LNCaP clone FGC (cell line): ENCODE data around the gene ZSCAN21.

Experiments
- DNase-seq: peaks from one replicate; pipeline ENCODE4 v3.0.0-alpha.2; 2011; ENCODE audit warnings: low read depth
- H3K4me3 ChIP-seq: 2 replicates; pipeline ENCODE4 v1.5.1; 2011; ENCODE audit warnings: mild to moderate bottlenecking, low read depth, low read length, control low read depth
- TF ChIP-seq, protein P1 (sequence below): IDR thresholded peaks from 2 replicates; pipeline ENCODE4 v1.5.1; 2012; ENCODE audit warnings: mild to moderate bottlenecking; ENCODE audit not compliant: control insufficient read depth, insufficient read depth; ENCODE audit errors: extremely low read depth

ZSCAN21 gene

GRCh38 chr7:100082978-100083377 is 33.4 kb downstream of the ZSCAN21 start:
- TF ChIP-seq, protein P1, sequence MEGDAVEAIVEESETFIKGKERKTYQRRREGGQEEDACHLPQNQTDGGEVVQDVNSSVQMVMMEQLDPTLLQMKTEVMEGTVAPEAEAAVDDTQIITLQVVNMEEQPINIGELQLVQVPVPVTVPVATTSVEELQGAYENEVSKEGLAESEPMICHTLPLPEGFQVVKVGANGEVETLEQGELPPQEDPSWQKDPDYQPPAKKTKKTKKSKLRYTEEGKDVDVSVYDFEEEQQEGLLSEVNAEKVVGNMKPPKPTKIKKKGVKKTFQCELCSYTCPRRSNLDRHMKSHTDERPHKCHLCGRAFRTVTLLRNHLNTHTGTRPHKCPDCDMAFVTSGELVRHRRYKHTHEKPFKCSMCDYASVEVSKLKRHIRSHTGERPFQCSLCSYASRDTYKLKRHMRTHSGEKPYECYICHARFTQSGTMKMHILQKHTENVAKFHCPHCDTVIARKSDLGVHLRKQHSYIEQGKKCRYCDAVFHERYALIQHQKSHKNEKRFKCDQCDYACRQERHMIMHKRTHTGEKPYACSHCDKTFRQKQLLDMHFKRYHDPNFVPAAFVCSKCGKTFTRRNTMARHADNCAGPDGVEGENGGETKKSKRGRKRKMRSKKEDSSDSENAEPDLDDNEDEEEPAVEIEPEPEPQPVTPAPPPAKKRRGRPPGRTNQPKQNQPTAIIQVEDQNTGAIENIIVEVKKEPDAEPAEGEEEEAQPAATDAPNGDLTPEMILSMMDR, result no peak
- no peak for DNase-seq
- no peak overlapping the region for H3K4me3 ChIP-seq

GRCh38 chr7:100085515-100085914 is 35.9 kb downstream of the ZSCAN21 start:
- no peak overlapping the region for H3K4me3 ChIP-seq
- TF ChIP-seq, protein P1, result no peak
- no peak for DNase-seq

- DNase-seq, result no peak
- H3K4me3 ChIP-seq, result no peak overlapping the region
- TF ChIP-seq, protein P1, result no peak
Observed at GRCh38 chr7:100087055-100087750, 37.6 kb downstream of the ZSCAN21 start.

DNA sequence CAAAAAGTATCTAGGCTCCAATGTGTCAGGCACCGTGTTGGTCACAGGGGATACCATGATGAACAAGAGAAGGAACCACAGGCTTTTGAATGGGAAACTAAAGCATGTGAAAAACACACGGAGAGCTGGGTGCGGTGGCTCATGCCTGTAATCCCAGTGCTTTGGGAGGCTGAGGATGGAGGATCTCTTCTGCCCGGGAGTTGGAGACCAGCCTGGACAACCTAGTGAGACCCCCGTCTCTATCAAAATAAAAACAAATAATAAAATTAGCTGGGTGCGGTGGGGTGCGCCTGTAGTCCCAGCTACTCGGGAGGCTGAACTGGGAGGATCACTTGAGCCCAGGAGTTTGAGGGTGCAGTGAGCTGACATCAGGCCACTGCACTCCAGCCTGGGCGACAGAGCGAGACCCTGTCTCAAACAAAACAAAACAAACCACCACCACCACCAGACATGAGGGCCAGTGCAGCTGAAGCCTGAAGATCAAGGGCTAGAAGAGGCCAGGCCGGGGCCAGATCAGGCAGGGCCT is 38.6 kb downstream of the ZSCAN21 start:
- no peak for DNase-seq
- peak overlapping the region; percentile 63 for H3K4me3 ChIP-seq
- TF ChIP-seq, protein P1, result no peak

GRCh38 chr7:100088621-100089457 is 39.3 kb downstream of the ZSCAN21 start, which contains the start of gene COPS6:
Gene COPS6, plus strand, starts transcription at chr7:100088969. Its CDS starts 22 bp downstream, at chr7:100088991.
- peak within 1 kb of the TSS; percentile 63 for H3K4me3 ChIP-seq
- TF ChIP-seq, protein P1, result no peak
- DNase-seq, result no peak

DNA sequence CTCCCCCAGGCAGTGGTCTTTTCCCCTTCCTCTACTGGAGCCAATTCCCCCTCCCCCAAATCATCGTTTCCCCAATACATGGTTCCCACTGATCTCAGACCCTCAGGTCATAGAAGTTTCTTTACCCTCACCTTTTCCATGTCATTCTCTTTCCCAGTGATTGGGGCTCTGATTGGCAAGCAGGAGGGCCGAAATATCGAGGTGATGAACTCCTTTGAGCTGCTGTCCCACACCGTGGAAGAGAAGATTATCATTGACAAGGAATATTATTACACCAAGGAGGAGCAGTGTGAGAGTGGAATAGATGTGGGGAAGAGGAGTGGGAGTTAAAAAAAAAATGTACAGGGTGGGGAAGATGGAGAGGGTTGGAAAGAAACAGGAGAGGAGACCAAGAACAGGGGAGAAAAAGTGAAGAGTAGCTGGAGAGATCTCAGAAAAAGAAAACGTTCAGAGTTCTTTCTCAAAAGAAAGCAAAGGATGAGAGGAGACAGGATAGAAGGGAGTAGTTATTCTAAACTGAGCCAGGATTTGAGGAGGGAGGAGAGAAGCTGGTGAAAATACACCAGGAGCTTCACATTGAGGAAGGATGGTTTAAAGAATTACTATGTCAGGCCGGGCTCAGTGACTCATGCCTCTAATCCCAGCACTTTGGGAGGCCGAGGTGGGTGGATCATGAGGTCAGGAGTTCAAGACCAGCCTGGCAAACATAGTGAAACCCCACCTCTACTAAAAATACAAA is 40.1 kb downstream of the ZSCAN21 start:
- TF ChIP-seq, protein P1, result no peak
- H3K4me3 ChIP-seq, result peak overlapping the region; percentile 63
- no peak for DNase-seq
